ENCODE measurements around the gene PDCD7.
"Not testable (repeated sequence)": the region's sequence is repeated elsewhere in the genome, so short reads cannot be mapped to it uniquely, and the experiment has no call there.

The PDCD7 gene

DNA sequence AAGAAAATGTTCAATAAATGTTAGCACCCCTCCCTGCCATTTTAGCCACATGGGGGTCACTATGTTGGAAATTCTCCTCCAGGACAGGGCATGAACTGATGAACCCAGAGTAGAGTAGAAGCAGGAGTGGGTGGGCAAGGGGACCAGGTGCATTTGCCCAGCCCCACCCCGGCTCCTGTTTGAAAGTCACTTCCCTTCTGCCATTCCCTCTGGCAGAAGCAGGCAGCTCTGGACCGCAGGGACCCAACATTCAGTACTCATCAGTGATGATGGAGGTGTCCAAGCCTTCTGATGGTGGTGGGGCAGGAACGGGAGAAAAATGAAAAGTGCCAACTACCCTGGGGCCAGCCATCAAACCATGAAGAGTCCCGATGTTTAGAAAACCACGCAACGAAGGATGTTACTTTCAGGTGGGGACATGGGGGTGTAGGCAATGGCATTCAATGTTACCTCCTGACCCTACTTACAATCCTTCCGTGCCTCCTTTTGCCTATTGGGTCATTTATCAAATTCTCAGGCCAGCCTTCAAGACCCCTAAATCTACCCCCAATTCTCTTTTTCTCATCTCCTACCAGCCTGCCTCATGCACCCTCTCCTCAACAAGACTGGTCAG, 35.9 kb downstream of the PDCD7 start:
- TF ChIP-seq, protein P1, sequence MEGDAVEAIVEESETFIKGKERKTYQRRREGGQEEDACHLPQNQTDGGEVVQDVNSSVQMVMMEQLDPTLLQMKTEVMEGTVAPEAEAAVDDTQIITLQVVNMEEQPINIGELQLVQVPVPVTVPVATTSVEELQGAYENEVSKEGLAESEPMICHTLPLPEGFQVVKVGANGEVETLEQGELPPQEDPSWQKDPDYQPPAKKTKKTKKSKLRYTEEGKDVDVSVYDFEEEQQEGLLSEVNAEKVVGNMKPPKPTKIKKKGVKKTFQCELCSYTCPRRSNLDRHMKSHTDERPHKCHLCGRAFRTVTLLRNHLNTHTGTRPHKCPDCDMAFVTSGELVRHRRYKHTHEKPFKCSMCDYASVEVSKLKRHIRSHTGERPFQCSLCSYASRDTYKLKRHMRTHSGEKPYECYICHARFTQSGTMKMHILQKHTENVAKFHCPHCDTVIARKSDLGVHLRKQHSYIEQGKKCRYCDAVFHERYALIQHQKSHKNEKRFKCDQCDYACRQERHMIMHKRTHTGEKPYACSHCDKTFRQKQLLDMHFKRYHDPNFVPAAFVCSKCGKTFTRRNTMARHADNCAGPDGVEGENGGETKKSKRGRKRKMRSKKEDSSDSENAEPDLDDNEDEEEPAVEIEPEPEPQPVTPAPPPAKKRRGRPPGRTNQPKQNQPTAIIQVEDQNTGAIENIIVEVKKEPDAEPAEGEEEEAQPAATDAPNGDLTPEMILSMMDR (IDR thresholded peaks at IDR 0.05; ENCODE audit: borderline replicate concordance, control extremely low read depth, extremely low read depth, insufficient read depth, missing control alignments): no peak
- in situ Hi-C loops (cut with MboI; ENCODE audit: low sequenced_read_pairs, unreplicated experiment): no loop called here
- DNase-seq (ENCODE audit: low spot score): no peak

DNA sequence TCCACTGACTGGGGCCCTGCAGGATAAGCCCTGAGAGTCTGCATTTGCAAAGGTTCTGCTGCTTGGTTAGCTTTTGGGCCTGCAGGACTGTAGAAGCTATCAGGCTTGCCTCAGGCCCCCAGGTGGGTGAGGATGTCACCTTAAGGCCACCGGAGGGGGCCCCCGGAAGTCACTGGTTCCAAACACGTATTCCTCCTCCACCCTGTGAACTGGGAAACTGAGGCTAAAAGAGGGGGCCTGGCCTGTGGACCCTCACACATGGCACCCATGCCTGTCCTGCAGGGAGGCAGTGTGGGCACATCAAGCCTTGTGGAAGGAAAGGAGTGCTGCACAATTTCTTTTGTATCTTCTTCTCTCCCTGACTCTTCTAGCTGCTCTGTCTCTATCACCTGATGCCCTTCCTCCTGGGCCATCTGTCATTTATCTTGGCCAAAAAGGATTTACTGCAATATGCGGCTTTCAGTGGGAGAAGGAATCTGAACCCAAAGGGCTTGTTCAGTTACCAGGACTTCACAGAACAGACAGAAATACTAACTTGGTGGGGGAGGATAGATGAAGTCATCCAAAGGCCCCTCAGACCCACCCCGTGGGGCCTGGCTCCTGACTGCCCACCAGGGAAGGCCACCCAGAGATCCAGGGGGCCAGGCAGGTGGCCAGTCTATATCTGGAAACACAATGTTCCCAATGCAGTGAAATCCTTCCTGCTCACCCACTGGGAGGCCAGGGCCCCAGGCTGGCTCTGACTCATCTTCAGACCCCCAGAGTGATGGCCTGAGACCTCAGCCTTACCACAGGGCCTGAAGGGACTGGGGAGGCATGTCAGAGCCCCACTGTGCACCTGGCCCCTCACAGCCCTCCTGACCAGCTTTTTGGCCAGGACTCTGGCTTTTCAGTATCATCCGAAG, 36.9 kb downstream of the PDCD7 start:
- no peak for DNase-seq (ENCODE audit: low spot score)
- in situ Hi-C loops (cut with MboI; ENCODE audit: low sequenced_read_pairs, unreplicated experiment): no loop called here
- TF ChIP-seq, protein P1 (IDR thresholded peaks at IDR 0.05; ENCODE audit: borderline replicate concordance, control extremely low read depth, extremely low read depth, insufficient read depth, missing control alignments): no peak

DNA sequence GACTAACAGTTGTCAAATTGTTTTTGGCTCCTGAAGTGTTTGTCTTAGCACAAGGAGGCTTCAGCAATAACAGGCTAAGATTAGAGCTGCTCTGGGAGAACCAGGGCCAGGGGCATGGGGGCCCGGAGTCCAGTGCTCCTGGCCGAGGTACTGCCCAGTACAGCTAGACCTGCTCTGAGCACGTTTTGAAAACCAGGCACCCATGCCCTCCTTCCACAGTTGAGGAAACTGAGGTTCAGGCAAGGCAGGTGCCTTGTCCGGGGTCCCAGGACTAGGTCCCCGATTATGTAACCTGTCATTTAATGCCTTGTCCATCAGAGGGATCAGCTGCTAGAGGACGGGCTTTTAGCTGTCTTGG, 37.9 kb downstream of the PDCD7 start:
- DNase-seq (ENCODE audit: low spot score): no peak
- in situ Hi-C loops (cut with MboI; ENCODE audit: low sequenced_read_pairs, unreplicated experiment): no loop called here
- TF ChIP-seq, protein P1 (IDR thresholded peaks at IDR 0.05; ENCODE audit: borderline replicate concordance, control extremely low read depth, extremely low read depth, insufficient read depth, missing control alignments): no peak

DNA sequence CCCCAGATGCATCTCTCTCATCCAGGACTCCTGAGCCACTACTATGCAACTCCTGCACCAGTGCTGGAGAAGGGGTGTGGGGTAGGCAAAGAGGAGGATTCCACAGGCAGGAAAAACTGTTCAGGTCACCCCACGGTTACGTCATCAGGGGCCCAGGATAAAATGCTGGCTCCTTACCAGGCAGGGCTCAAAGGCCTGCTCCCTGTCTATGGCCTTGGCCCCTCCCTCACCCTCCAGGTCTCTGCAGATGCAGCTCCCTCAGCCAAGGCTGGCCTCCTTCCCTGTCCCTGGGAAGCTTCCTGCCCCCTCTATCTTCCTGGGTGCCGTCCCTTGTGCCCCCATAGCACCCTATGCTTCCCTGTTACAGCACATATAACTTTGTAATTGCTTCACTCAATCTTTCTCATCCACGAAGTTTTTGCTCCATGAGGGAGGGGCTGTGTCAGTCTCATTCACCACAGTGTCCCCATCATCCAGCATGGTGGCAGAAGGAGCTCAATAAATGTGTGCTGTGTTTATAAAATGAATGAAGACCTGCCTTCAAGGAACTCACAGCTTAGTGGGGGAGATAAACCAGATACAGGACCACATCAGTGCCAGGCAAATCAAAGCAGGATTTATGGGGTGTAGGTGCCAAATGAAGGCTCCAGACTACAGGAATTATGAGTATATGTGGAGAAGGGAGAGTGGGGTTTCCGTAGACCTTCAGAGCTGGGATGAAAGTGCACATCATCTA, 38.4 kb downstream of the PDCD7 start:
- DNase-seq (ENCODE audit: low spot score): no peak
- in situ Hi-C loops (cut with MboI; ENCODE audit: low sequenced_read_pairs, unreplicated experiment): no loop called here
- TF ChIP-seq, protein P1 (IDR thresholded peaks at IDR 0.05; ENCODE audit: borderline replicate concordance, control extremely low read depth, extremely low read depth, insufficient read depth, missing control alignments): no peak

DNA sequence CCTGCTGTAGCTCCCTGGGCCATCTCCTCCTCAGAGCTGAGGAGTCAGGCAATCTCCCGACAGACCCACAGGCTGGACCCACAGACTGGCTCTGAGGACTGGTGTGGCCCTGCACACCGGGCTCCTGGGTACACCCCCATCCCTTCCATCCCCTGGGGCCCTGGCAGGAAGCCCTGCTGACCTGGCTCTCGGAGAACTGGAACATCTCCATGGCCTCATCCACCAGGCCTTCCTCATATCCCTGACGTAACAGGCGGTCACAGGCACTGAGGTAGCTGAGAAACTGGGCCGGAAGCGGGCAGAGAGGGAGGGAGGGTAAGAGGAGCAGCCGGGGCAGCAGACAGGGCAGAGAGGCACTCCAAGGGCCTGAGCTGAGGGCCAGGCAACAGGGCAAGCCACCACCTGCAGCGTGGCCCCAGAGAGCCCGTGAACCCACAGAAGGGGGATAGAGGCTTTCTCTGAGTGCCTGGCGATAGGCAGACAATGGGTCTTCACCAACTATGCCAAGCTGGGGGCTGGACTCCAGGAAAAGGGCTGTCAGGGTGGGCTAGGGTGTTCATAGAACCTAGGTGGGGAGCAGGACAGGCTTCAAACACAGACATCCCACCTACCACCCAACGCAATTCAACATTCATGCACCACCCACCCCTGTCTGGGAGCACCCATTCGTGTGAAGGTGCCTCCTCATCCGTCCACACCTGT, 39.2 kb downstream of the PDCD7 start:
- in situ Hi-C loops (cut with MboI; ENCODE audit: low sequenced_read_pairs, unreplicated experiment): no loop called here
- DNase-seq (ENCODE audit: low spot score): no peak
- TF ChIP-seq, protein P1 (IDR thresholded peaks at IDR 0.05; ENCODE audit: borderline replicate concordance, control extremely low read depth, extremely low read depth, insufficient read depth, missing control alignments): no peak

DNA sequence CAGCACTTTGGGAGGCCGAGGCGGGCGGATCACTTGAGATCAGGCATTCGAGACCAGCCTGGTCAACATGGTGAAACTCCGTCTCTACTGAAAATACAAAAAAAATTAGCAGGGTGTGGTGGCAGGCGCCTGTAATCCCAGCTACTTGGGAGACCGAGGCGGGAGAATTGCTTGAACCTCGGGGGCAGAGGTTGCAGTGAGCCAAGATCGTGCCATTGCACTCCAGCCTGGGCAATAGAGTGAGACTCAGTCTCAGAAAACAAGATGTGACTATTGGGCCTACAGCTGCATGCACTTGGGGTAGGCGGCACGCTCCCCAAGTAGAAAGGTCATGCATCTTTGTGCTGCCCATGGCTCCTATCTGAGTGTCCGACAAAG, 39.8 kb downstream of the PDCD7 start:
- DNase-seq (ENCODE audit: low spot score); in situ Hi-C loops (cut with MboI; ENCODE audit: low sequenced_read_pairs, unreplicated experiment): not testable (repeated sequence)

All from GM13976 (cell line).